ENCODE data around the gene TGM1. TPM values are rescaled to one million over a fixed set of nuclear protein-coding genes. Genes with fewer than 3 reads are reported as not detected.

The TGM1 gene
- total and polyA plus RNA-seq, 10 of the 15 experiments (the other 5 are each of a cell fraction or from before 2014, with no cell fraction given): 0.05 to 5.9 (median 1.8) TPM

GRCh38 chr14:24215495-24216344 lies 47.3 kb downstream of the TGM1 start, which contains the start of gene MDP1 (continued):
- TF ChIP-seq SREBF1 (IDR thresholded peaks at IDR 0.05; ENCODE audit: low read length) (no peak), SIN3A (IDR thresholded peaks at IDR 0.05; ENCODE audit: low read depth, low read length) (peak; percentile 90; the same call in 1 of the 2 replicates), SMARCA5 (IDR thresholded peaks at IDR 0.05) (peak; percentile 94), JUND (IDR thresholded peaks at IDR 0.05; ENCODE audit: low read depth, low read length) (peak; percentile 31; the same call in 1 of the 2 replicates), E2F4 (IDR thresholded peaks at IDR 0.05; ENCODE audit: low read depth, low read length) (no peak), ZNF592 (IDR thresholded peaks at IDR 0.05) (peak; percentile 67; the same call in 1 of the 2 replicates), ZBED1 (IDR thresholded peaks at IDR 0.05; ENCODE audit: borderline replicate concordance) (peak; percentile 59; the same call in 1 of the 2 replicates), ZZZ3 (IDR thresholded peaks at IDR 0.05; ENCODE audit: control insufficient read depth, insufficient read length, low read depth) (no peak), ATF3 (IDR thresholded peaks at IDR 0.05; ENCODE audit: borderline replicate concordance, extremely low read depth, low read depth, low read length) (no peak), ASH2L (IDR thresholded peaks at IDR 0.05; ENCODE audit: borderline replicate concordance, low read depth) (no peak), GABPA (IDR thresholded peaks at IDR 0.05; ENCODE audit: low read depth) (no peak), CBX5 (IDR thresholded peaks at IDR 0.05; ENCODE audit: low read depth) (no peak), IRF3 (IDR thresholded peaks at IDR 0.05) (no peak), NRF1 (conservative IDR thresholded peaks at IDR 0.05; ENCODE audit: low read depth, low read length) (0 out of 2 replicates have a peak, but pooled peaks have one; percentile 9), FOXK2 (IDR thresholded peaks at IDR 0.05) (no peak), STAT3 (IDR thresholded peaks at IDR 0.05; ENCODE audit: low read depth, low read length) (0 out of 2 replicates have a peak, but pooled peaks have one; percentile 83), KLF5 (IDR thresholded peaks at IDR 0.05; ENCODE audit: partially characterized antibody) (peak; percentile 77), NFXL1 (IDR thresholded peaks at IDR 0.05; ENCODE audit: borderline replicate concordance) (no peak), CHD2 (IDR thresholded peaks at IDR 0.05; ENCODE audit: borderline replicate concordance, low read depth, low read length) (peak; percentile 71; the same call in 1 of the 2 replicates), E4F1 (IDR thresholded peaks at IDR 0.05; ENCODE audit: borderline replicate concordance, partially characterized antibody) (no peak), CBFB (IDR thresholded peaks at IDR 0.05; ENCODE audit: low read depth) (no peak)
